ENCODE results near the gene TACR2. TPM values are rescaled to one million over a fixed set of nuclear protein-coding genes. Genes with fewer than 3 reads are reported as not detected.

The TACR2 gene
- total RNA-seq, 1 donor from 2014 or later, result 6.1 TPM

- no peak for TF ChIP-seq CTCF (IDR thresholded peaks at IDR 0.05)
- TF ChIP-seq POLR2A (IDR thresholded peaks at IDR 0.05), result no peak
- TF ChIP-seq POLR2AphosphoS5 (IDR thresholded peaks at IDR 0.05; ENCODE audit: insufficient read depth in 1 of 2, low read depth in 1 of 2), result no peak
- DNase-seq (ENCODE audit: extremely low spot score in 2 of 2), result no peak
- peaks cover 42% of the 10 kb centered on the region for H3K4me1 ChIP-seq
- peak overlapping the region; percentile 89 for H3K27ac ChIP-seq
- no peaks in the 10 kb centered on the region for H3K9me3 ChIP-seq
- no peaks in the 10 kb centered on the region for H3K36me3 ChIP-seq
- H3K27me3 ChIP-seq, result no peaks in the 10 kb centered on the region
- intact Hi-C loops (cut with DNase I), result loop anchor here (10.0 kb wide), 1 partner anchor 406 kb away; no protein-coding TSS in a partner anchor
- no peak overlapping the region for H3K4me3 ChIP-seq
Measured at GRCh38 chr10:69410487-69410886, 6.2 kb downstream of the TACR2 start.

DNA sequence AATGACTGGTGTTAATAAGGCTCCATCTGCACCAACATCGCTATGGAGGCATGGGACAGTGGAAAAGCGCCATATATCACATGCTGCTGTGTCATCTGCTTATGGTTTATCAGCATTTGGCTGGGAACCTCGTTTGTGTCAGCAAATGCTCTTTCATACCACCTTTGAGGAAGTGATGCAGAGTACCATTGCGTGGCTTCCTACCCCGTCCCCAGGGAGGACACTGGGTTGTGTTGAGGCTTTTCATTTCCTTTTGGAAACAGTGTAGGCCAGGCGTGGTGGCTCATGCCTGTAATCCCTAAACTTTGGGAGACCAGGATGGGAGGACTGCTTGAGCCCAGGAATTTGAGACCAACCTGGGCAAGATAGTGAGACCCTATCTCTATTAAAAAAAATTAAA, 6.8 kb downstream of the TACR2 start:
- TF ChIP-seq CTCF (IDR thresholded peaks at IDR 0.05) (no peak), POLR2A (IDR thresholded peaks at IDR 0.05) (no peak), POLR2AphosphoS5 (IDR thresholded peaks at IDR 0.05; ENCODE audit: insufficient read depth in 1 of 2, low read depth in 1 of 2) (no peak)
- no peak for DNase-seq (ENCODE audit: extremely low spot score in 2 of 2)
- Histone ChIP-seq H3K9me3 (no peaks in the 10 kb centered on the region), H3K4me1 (peaks cover 47% of the 10 kb centered on the region), H3K27ac (peak overlapping the region; percentile 89), H3K36me3 (no peaks in the 10 kb centered on the region), H3K27me3 (no peaks in the 10 kb centered on the region), H3K4me3 (no peak overlapping the region)
- intact Hi-C loops (cut with DNase I), result loop anchor here (10.0 kb wide), 1 partner anchor 405 kb away; no protein-coding TSS in a partner anchor

GRCh38 chr10:69409176-69409495, 7.6 kb downstream of the TACR2 start:
- peaks cover 50% of the 10 kb centered on the region for H3K4me1 ChIP-seq

DNA sequence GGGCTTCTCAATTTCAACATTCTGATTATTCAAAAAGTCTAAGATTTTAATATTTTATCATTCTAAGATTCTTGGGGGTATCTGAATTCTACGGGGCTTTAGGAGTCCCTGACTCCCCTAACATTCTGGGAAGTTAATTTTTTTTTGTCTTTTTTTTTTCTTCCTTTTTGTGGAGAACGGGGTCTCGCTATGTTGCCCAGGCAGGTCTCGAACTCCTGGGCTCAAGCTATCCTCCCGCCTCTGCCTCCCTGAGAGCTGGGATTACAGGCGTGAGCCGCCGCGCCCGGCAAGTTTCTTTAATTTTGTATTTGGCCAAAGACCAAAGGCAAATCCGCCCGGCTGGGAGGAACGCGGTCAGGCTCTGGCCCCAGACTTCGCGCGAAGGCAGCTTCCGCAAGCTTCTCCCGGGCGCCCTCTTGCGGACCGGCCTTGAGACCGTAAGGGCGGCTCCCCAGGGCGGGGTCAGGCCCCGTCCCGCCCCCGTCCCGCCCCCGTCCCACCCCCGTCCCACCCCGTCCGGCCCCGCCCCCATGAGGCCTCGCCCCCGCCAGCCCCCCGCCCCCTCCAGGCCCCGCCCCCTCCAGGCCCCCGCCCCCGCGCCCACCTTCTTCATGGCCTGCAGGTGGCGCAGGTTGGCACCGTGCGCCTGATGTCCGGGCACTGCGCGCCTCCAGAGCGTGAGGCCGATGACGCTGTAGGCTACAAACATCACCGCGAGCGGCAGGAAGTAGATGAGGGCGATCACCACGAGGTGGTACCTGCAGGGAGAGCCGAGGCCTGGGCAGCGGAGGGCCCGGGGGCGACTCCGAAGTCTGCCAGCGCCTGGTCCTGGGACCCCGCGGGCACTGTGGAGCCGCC, 8.2 kb downstream of the TACR2 start:
- no peaks in the 10 kb centered on the region for H3K36me3 ChIP-seq
- DNase-seq (ENCODE audit: extremely low spot score in 2 of 2), result no peak
- H3K27ac ChIP-seq, result peak overlapping the region; percentile 89
- intact Hi-C loops (cut with DNase I), result no loop called here
- no peaks in the 10 kb centered on the region for H3K9me3 ChIP-seq
- peak overlapping the region; percentile 37 to 44 for H3K4me3 ChIP-seq
- peak; percentile 58 to 73 for TF ChIP-seq POLR2AphosphoS5 (IDR thresholded peaks at IDR 0.05; ENCODE audit: insufficient read depth in 1 of 2, low read depth in 1 of 2)
- TF ChIP-seq CTCF (IDR thresholded peaks at IDR 0.05), result peak; percentile 17 to 91 (median 21)
- no peak for TF ChIP-seq POLR2A (IDR thresholded peaks at IDR 0.05)
- no peaks in the 10 kb centered on the region for H3K27me3 ChIP-seq
- peaks cover 54% of the 10 kb centered on the region for H3K4me1 ChIP-seq

More at GRCh38 chr10:69409176-69409495, 7.6 kb downstream of the TACR2 start:
- intact Hi-C loops (cut with DNase I), result no loop called here
- H3K36me3 ChIP-seq, result no peaks in the 10 kb centered on the region
- H3K9me3 ChIP-seq, result no peaks in the 10 kb centered on the region
- H3K27ac ChIP-seq, result peak overlapping the region; percentile 89
- DNase-seq (ENCODE audit: extremely low spot score in 2 of 2), result no peak
- peak overlapping the region; percentile 37 to 44 for H3K4me3 ChIP-seq
- TF ChIP-seq CTCF (IDR thresholded peaks at IDR 0.05), result no peak
- peak in 1 of 2 donors; percentile 4 for TF ChIP-seq POLR2AphosphoS5 (IDR thresholded peaks at IDR 0.05; ENCODE audit: insufficient read depth in 1 of 2, low read depth in 1 of 2)
- no peaks in the 10 kb centered on the region for H3K27me3 ChIP-seq

All from vagina (tissue), 2 donors.